ENCODE results near the gene PLA2G12B.

Gene PLA2G12B

GRCh38 chr10:72895236-72895850 is 59.3 kb downstream of the PLA2G12B start:
- in situ Hi-C loops (cut with MboI; ENCODE audit: low sequenced_read_pairs), result no loop called here

GRCh38 chr10:72893136-72893798 is 61.3 kb downstream of the PLA2G12B start, which contains the start of gene OIT3:
TSS of gene OIT3 (plus strand) at chr10:72893739. CDS start at chr10:72893799, 60 bp downstream.
- in situ Hi-C loops (cut with MboI; ENCODE audit: low sequenced_read_pairs), result no loop called here

- in situ Hi-C loops (cut with MboI; ENCODE audit: low sequenced_read_pairs), result no loop called here
Measured at GRCh38 chr10:72890086-72890485, 64.5 kb downstream of the PLA2G12B start.

- in situ Hi-C loops (cut with MboI; ENCODE audit: low sequenced_read_pairs), result no loop called here
Measured at GRCh38 chr10:72889391-72889831, 65.2 kb downstream of the PLA2G12B start.

GRCh38 chr10:72888151-72888638 is 66.4 kb downstream of the PLA2G12B start:
- in situ Hi-C loops (cut with MboI; ENCODE audit: low sequenced_read_pairs), result no loop called here

GRCh38 chr10:72887043-72887442 is 67.6 kb downstream of the PLA2G12B start:
- in situ Hi-C loops (cut with MboI; ENCODE audit: low sequenced_read_pairs), result no loop called here

GRCh38 chr10:72886621-72887020 is 68.0 kb downstream of the PLA2G12B start:
- in situ Hi-C loops (cut with MboI; ENCODE audit: low sequenced_read_pairs), result no loop called here

GRCh38 chr10:72885953-72886352 is 68.7 kb downstream of the PLA2G12B start:
- in situ Hi-C loops (cut with MboI; ENCODE audit: low sequenced_read_pairs), result no loop called here
